Smooth muscle cell of the brain vasculature (primary cell): ENCODE results near the gene HIF3A.

Experiments
- DNase-seq: peaks from one replicate; pipeline ENCODE4 v3.0.0-alpha.2; 2012; ENCODE audit warnings: low read depth, low spot score

The HIF3A gene

DNA sequence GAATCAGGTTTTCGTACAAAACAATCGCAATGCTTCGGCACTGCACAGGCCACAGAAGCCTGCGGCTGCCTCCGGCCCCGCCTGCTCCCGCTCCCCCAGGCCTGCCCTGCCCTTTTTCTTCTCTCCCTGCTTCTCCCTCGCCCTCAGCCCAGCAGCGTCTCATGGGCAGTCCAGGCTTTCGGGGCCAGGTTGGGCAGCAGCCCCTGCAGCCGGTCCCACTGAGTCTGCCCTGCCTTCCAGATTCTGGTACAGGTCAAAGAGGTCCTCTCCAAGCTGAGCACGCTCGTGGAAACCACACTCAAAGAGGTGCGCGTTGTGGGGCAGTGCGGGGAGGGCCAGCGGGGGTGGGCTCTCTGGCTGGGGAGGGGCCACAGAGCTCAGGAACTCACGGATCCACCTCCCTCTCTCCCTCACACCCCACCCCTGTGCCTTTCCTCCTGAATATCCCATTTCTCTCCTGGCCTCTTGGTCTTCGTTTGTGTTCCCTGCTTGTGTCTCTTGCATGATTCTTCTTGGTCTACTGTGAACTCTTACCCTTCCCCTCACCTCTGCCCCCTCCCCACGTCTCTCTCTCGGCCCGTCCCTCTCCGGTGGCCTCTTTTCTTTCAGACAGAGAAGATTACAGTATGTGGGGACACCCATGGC, 86.5 kb downstream of the HIF3A start:
- no peak for DNase-seq

DNA sequence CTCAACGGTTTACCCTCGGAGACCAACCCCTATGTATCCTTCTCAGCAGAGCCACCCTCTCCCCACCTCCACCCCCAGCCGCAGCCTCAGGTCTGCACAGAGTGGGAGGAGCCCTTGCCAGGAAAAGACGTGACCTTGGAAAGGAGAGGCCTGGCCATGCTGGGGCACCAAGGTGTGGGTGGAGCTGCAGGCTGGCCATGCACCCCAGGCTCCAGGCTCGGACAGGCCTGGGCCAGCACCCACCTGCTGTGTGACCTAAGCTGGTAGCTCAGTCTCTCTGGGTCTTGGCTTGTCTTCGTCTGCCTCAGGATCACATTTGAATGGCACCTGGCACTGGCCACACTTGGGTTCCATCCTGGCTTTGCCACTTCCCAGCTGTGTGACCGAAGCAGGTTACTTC, 87.0 kb downstream of the HIF3A start:
- DNase-seq = no peak

DNA sequence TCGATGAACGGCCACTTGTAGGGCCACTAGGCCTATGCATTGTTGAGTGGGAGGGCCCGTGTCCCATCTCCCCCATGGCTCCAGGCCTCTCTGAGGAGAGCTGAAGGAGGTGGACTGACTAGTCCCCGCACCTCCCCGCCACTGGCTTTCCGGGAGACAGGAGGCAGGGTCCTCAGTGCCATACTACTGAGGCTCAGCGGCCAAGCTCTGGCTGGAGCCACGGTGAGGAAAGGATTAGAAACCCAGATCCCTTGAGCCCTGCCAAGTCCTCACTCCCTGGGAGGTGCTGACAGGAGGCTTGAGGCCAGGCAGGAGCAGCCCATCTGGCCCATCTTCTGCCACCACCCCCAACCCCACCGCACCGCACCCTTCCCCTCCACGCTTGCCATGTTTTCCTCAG, 87.6 kb downstream of the HIF3A start:
- no peak for DNase-seq

DNA sequence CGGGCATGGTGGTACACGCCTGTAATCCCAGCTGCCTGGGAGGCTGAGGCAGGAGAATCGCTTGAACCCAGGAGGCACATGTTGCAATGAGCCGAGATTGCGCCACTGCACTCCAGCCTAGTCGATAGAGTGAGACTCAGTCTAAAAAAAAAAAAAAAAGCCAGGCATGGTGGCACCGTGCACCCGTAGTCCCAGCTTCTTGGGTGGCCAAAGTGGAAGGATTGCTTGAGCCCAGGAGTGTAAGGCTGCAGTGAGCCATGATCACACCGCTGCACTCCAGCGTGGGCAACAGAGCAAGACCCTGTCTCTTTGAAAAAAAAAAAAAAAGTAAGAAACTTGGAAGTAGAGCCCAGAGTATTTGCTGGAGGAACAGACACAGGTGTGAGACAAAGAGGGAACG, 88.8 kb downstream of the HIF3A start:
- DNase-seq = no peak

DNA sequence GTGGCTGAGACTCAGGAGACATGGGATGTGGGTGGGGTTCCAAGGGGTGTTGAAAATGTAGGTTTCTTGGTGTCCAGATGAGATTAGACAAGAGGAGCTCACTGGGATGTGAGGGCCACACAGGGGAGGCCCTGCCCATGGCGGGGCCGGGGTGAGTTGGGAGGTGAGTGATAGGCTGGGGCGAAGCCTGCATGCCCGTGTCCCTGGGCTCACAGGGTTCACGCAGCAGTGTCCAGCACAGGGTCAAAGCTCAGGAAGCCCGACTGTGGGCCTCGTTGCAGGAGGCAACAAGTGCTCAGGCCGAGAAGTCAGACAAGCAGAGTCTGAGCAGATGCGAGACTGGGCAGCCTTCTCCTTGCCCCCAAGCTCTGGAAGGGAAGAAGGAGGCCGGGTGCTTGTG, 89.3 kb downstream of the HIF3A start:
- DNase-seq = no peak

DNA sequence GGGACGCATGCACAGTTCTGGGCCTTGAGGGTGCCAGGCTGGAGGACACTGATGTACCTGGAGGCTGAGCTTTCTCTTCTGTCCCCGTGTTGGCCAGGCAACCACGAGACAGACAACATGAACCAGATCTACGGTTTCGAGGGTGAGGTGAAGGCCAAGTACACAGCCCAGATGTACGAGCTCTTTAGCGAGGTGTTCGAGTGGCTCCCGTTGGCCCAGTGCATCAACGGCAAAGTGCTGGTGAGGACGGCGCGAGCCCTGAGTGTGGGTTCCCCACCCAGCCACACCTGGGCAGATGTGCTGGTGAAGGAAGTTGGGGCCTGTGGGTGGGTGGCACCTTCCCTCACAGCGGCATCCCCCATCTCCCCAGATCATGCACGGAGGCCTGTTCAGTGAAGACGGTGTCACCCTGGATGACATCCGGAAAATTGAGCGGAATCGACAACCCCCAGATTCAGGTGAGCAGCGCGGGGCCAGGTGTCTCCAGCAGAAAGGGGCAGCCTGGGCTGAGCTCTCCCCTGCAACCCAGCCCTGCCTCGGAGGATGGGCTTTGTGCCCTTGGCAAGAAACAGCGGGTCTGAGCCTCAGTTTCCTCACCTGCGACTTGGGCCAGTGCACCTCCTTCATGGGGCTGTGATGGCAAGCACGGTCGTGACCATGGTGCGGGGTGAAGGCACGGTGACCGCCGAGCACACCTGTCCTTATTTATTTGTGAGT, 90.3 kb downstream of the HIF3A start:
- DNase-seq = no peak

DNA sequence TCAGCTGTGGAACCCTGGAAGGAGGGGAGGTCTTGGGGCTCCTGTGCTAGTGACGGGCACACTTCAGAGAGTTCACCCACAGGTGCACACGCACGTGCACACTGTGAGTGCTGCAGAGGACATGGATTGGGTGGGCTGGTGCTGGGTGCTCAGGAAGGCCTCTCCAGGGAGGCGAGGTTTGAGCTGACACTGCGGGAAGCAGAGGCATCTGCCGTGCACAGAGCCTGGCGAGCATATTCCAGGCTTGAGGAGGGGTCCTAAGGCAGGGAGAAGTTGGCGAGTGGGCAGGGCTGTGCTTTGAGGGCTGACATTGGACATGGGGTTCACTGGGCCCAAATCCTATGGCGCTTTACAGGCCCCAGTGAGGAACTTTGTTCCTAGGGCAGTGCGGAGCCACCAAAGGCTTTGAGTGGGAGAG, 90.9 kb downstream of the HIF3A start:
- DNase-seq = no peak

DNA sequence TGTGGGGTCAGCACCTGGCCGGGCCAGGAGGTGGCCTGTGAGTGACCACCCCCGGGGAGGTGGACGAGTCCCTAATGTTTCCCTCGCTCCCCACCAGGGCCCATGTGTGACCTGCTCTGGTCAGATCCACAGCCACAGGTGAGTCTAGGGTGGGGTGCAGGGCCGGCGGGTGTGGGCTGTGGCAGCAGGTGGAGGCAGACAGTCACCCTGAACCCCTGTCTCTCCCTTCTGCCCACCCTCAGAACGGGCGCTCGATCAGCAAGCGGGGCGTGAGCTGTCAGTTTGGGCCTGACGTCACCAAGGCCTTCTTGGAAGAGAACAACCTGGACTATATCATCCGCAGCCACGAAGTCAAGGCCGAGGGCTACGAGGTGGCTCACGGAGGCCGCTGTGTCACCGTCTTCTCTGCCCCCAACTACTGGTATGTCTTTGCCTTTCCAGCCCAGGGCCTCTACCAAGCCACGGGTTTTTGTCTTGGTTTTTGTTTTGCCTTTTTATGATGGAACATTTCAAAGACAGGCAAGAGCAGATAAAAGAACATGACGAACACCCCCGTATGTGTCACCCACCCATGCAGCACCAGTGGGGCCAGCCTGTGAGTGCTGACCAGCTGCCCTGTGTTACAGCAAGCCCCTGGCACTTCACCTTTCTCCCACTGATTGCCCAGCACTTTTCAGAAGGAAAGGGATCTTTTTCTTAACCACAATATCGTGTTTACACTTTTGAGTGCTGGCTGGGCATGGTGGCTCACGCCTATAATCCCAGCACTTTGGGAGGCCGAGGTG, 91.7 kb downstream of the HIF3A start:
- DNase-seq = no peak

DNA sequence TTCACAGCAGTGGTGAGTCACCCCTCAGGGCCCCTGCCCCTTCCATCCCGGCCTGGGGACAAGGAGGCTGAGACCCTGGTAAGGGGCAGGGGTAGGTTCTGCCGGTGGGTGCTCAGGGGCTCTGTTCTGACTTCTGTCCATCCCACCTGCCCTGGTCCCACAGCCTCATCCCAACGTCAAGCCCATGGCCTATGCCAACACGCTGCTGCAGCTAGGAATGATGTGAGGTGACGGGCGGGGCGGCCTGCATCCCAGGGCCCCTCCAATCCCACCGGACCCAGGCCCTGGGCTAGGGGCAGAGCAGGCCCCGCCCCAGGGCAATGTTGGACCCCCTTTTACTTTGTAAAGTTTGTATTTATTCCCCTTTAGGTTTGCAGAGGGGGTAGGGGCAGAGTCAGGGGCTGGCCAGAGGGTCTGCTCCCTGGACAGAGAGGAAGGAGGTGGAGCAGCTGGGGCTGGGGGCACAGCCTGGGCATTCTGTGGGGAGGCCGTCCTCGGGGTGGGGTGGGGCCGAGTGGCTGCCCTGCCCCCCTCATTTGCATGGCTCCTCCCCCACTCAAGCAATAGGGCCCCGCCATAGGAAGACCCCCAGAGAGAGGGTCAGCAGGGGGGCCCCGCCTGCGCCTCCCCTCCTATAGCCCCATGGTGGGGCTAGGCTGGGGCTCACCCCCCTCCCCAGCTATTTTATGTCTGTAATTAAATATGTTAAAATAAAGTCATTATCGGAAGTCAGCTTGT, 93.4 kb downstream of the HIF3A start:
- DNase-seq = no peak

DNA sequence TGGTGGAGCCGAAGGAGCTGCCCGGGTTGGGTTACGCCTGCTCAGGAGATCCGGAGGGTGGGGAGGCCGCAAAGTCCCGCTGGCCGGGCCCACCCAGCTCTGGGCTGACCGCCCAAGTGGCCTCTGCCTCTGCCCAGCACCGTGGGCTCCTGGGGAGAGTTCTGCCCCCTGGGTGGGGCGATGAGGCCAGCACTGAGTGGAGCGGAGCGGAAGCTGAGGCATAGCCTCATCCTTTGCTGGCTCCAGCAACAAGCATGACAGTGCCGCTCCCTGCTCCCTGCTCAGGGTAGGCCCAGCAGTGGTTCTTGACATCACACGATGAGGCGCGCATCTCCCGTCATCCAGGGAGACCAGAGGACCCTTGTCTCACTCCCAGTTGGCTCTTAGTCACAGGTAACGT, 94.0 kb downstream of the HIF3A start:
- DNase-seq = no peak

DNA sequence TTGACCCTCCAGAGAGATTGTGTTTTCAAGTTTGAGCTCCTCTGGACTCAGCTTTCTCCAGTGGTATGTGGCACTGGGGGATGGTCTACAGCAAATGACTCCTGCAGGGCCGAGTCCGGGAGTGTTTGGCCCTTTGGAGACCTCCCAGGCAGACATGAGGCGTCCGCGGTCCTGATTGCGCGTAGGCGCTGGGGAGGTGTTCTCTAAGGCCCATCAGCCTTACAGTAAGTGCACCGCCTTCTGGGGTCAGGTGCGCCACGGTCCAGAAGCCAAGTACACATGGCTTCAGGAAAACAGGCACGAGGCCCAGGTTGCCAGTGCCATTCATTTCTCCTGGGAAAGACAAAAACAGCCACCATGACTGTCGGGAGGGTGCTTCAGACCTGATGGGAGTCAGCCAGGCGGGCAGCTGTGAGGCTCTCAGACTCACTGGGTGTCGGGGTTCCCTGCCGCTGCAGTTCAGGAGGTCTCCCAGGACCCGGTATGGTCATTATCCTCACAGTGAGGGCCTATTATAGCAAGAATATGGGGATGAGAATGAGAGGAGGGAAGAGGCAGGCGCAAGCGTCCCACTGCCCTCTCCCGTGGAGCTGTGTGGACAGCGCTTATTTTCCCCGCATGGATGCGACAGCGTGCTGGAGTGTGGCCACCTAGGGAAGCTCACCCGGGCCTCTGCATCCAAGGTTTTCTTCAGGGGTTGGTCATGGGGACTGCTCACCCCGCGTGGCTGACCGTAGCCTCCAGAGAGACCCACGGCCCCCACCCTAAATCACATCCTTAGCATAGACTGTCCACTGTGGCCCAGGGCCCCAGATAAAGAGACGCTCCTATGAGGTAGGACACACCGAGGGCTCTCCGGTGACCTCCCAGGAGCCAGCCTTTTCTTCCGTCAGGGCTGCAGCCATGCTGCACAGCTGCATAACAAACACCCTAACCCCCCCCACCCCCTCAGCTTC, 94.7 kb downstream of the HIF3A start:
- DNase-seq = no peak

DNA sequence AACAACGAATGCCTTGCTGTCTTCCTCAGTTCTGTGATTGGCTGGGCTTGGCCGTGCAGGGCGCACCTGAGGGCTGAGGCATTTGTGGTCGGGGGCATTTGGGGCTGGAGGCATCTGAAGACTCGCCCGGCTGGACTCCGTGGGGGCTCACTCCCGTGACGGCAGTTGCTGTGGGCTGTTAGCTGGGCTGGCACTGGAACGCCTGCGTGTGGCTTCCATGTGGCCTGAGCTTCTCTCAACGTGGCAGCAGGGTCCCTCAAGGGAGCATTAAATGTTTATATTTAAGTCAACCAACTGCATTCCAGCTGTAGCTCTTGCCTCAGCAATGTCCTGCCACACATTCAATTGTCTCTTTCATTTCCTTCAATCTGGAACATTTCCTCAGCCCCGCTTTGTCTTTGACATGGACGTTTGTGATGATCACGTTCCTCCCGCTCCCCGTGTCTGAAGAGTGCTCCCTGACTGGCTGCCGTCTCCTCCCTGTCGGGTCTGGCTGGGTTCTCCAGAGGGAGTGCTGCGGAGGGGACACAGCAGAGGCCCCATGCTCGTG, 95.5 kb downstream of the HIF3A start:
- no peak for DNase-seq

DNA sequence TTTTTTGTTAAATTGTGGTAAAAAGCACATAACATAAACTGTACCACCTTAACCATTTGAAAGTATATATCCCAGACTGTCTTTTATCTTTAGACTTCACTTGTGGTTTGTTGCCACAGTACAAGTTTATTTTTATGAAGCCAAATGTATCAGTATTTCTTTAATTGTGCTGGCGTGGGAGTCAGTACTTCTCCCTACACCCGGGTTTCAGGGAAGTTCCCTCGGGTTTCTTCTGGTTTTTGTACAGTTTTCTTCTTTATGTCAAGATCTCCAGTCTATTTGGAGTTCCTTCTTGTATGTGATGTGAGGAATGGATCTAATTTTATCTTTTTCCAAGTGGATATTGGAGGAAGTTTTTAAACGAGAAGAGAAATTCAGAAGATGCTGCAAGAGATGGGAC, 96.0 kb downstream of the HIF3A start:
- DNase-seq = no peak
